Skeletal muscle satellite cell (primary cell): ENCODE data around the gene DNASE1L1.

Source experiments
- H3K27me3 ChIP-seq: 2 replicates; pipeline ENCODE4 v1.7.0; 2013; ENCODE audit warnings: low read length; ENCODE audit not compliant: control insufficient read depth, insufficient read depth
- H3K36me3 ChIP-seq: 2 replicates; pipeline ENCODE4 v1.7.0; 2013; ENCODE audit warnings: mild to moderate bottlenecking, control low read depth, low read length; ENCODE audit not compliant: insufficient read depth
- H3K4me1 ChIP-seq: 2 replicates; pipeline ENCODE4 v1.7.0; 2013; ENCODE audit warnings: low read length; ENCODE audit not compliant: control insufficient read depth, insufficient read depth
- H3K4me2 ChIP-seq: 2 replicates; pipeline ENCODE4 v1.7.0; 2013; ENCODE audit warnings: mild to moderate bottlenecking, low read length
- H3K4me3 ChIP-seq: 2 replicates; pipeline ENCODE4 v1.7.0; 2013; ENCODE audit warnings: low read length
- H3K9ac ChIP-seq: 2 replicates; pipeline ENCODE4 v1.7.0; 2013; ENCODE audit warnings: mild to moderate bottlenecking, low read depth, low read length, moderate library complexity
- H3K9me3 ChIP-seq: replicated peaks from 2 replicates; pipeline ENCODE4 v1.7.0; 2013; ENCODE audit warnings: mild to moderate bottlenecking, control low read depth, low read length

DNASE1L1 gene

GRCh38 chrX:154360155-154360713 is 48.8 kb downstream of the DNASE1L1 start:
- peaks cover 91% of the 10 kb centered on the region for H3K36me3 ChIP-seq
- no peaks in the 10 kb centered on the region for H3K9me3 ChIP-seq
- H3K4me1 ChIP-seq = peaks cover 7% of the 10 kb centered on the region
- H3K9ac ChIP-seq = no peak overlapping the region
- no peaks in the 10 kb centered on the region for H3K27me3 ChIP-seq
- no peak overlapping the region for H3K4me2 ChIP-seq
- no peak overlapping the region for H3K4me3 ChIP-seq

GRCh38 chrX:154359362-154360154 is 49.5 kb downstream of the DNASE1L1 start:
- peaks cover 4% of the 10 kb centered on the region for H3K4me1 ChIP-seq
- no peak overlapping the region for H3K4me3 ChIP-seq
- peaks cover 91% of the 10 kb centered on the region for H3K36me3 ChIP-seq

GRCh38 chrX:154358829-154359228 is 50.2 kb downstream of the DNASE1L1 start:
- Histone ChIP-seq H3K27me3 (no peaks in the 10 kb centered on the region), H3K4me2 (no peak overlapping the region), H3K4me3 (no peak overlapping the region), H3K36me3 (peaks cover 91% of the 10 kb centered on the region), H3K4me1 (peaks cover 4% of the 10 kb centered on the region), H3K9me3 (no peaks in the 10 kb centered on the region), H3K9ac (no peak overlapping the region)

More at GRCh38 chrX:154359362-154360154, 49.5 kb downstream of the DNASE1L1 start:
- H3K9ac ChIP-seq = no peak overlapping the region
- no peaks in the 10 kb centered on the region for H3K9me3 ChIP-seq
- no peaks in the 10 kb centered on the region for H3K27me3 ChIP-seq
- no peak overlapping the region for H3K4me2 ChIP-seq

- Histone ChIP-seq H3K9me3 (no peaks in the 10 kb centered on the region), H3K4me2 (no peak overlapping the region), H3K4me3 (no peak overlapping the region), H3K27me3 (no peaks in the 10 kb centered on the region), H3K4me1 (peaks cover 4% of the 10 kb centered on the region), H3K9ac (no peak overlapping the region), H3K36me3 (peaks cover 96% of the 10 kb centered on the region)
These were observed 51.0 kb downstream of the DNASE1L1 start for GRCh38 chrX:154358011-154358410.

GRCh38 chrX:154357205-154357604 is 51.8 kb downstream of the DNASE1L1 start:
- Histone ChIP-seq H3K36me3 (peaks cover 96% of the 10 kb centered on the region), H3K4me2 (no peak overlapping the region), H3K9ac (no peak overlapping the region), H3K4me3 (no peak overlapping the region), H3K27me3 (no peaks in the 10 kb centered on the region), H3K4me1 (peaks cover 4% of the 10 kb centered on the region), H3K9me3 (no peaks in the 10 kb centered on the region)

- H3K4me2 ChIP-seq = no peak overlapping the region
- H3K36me3 ChIP-seq = peaks cover 96% of the 10 kb centered on the region
- no peak overlapping the region for H3K4me3 ChIP-seq
- H3K9ac ChIP-seq = no peak overlapping the region
- H3K9me3 ChIP-seq = no peaks in the 10 kb centered on the region
- H3K27me3 ChIP-seq = no peaks in the 10 kb centered on the region
- peaks cover 4% of the 10 kb centered on the region for H3K4me1 ChIP-seq
These were observed 52.5 kb downstream of the DNASE1L1 start for GRCh38 chrX:154356596-154356995.

DNA sequence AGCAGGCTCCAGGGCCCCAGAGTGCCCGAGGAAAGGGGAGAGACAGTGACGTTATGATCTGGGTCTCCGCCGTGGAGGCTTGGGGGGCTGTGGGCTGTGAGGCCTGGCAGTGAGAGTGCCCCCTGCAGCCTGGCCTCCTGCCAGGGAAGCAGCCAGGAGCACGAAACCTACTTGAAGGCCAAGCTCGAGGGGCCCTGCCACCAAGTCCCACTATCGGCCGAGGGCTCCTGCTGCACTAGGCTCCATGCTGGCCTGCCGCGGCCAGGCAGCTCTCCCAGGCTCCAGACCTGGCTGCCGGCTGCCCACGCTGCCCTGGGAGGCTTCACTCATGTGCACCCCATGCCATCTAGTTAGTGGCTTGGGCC is 53.3 kb downstream of the DNASE1L1 start:
- Histone ChIP-seq H3K4me2 (no peak overlapping the region), H3K27me3 (no peaks in the 10 kb centered on the region), H3K4me3 (no peak overlapping the region), H3K9me3 (no peaks in the 10 kb centered on the region), H3K36me3 (peaks cover 99% of the 10 kb centered on the region), H3K9ac (no peak overlapping the region), H3K4me1 (peaks cover 4% of the 10 kb centered on the region)

DNA sequence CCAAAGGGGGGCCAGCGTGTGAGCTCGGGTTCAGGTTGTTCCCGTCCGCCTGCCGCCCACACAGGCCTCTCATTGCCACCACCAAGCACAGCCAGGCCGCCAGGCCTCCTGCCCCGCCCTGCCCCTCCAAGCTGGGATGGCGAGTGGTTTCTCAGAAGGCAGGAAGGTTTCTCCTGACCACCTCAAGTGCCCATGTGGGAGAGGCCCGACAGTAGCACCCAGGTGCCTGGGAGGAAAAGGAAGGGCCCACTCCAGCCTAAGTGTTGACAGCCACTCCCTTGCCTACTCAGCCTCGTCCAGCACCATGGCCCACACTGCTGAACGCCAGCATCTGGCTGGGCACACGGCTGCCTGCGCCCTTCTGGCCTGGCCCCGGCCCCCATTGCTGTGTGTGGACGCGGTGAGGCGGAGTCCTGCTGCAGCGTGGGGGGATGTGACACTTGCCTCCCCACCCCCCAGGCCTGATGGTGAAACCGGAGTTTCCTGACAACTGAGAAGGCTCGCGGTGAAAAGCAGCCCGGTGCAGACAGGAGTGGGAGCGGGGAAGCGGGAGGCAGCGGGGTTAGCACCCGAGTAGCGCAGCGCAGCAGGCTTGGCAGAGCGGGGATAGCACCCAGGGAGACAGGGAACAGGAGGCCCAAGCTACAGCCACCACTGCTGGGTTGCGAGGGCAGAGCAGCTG is 53.8 kb downstream of the DNASE1L1 start:
- H3K27me3 ChIP-seq = no peaks in the 10 kb centered on the region
- peaks cover 100% of the 10 kb centered on the region for H3K36me3 ChIP-seq
- no peak overlapping the region for H3K4me3 ChIP-seq
- H3K4me2 ChIP-seq = no peak overlapping the region
- H3K9ac ChIP-seq = no peak overlapping the region
- peaks cover 4% of the 10 kb centered on the region for H3K4me1 ChIP-seq
- no peaks in the 10 kb centered on the region for H3K9me3 ChIP-seq

DNA sequence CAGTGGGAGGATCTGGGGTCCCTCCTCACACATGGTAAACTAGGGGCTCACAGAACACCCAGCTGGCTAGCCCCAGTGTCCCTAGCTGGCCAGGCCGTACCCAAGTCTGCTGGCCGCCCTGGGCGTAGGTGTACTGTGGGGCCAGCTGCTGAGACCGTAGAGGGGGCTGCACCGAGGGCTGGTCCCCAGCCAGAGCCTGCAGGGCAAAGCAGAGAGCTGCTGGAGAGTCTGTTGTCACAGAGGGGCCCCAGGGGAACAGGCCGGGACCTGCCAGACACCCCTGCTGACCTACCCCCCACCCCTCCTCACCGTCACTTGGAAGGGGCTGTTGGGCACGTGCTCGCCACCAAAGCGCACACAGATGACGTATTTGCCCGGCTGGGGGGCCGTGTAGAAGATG is 54.5 kb downstream of the DNASE1L1 start:
- Histone ChIP-seq H3K9ac (no peak overlapping the region), H3K4me2 (no peak overlapping the region), H3K36me3 (peaks cover 100% of the 10 kb centered on the region), H3K9me3 (no peaks in the 10 kb centered on the region), H3K27me3 (no peaks in the 10 kb centered on the region), H3K4me3 (no peak overlapping the region), H3K4me1 (peaks cover 4% of the 10 kb centered on the region)

DNA sequence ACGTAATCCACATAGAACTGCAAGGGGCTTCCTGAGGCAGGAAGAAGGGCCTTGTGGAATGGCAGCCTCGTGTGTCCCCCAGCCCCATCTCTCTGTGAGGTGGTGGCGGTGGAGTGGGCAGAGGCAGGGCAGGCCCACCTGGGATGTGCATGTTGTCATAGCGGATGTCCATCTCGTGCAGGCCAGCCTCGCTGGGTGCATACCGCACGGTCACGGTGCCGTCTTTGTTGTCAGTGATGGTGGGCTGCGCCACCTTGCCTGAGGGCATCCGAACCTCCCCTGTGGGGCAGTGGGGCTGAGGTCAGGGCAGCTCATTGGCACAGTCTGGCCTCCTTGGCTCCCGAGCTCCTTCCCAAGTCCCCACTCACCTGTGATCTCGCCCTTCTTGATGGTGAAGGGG is 55.0 kb downstream of the DNASE1L1 start:
- H3K9ac ChIP-seq = no peak overlapping the region
- H3K4me2 ChIP-seq = no peak overlapping the region
- H3K9me3 ChIP-seq = no peaks in the 10 kb centered on the region
- H3K4me3 ChIP-seq = no peak overlapping the region
- peaks cover 100% of the 10 kb centered on the region for H3K36me3 ChIP-seq
- H3K27me3 ChIP-seq = no peaks in the 10 kb centered on the region
- H3K4me1 ChIP-seq = peaks cover 4% of the 10 kb centered on the region

- H3K4me1 ChIP-seq = no peaks in the 10 kb centered on the region
- H3K4me3 ChIP-seq = no peak overlapping the region
- H3K27me3 ChIP-seq = no peaks in the 10 kb centered on the region
- H3K4me2 ChIP-seq = no peak overlapping the region
- H3K36me3 ChIP-seq = peaks cover 100% of the 10 kb centered on the region
- H3K9me3 ChIP-seq = no peaks in the 10 kb centered on the region
- H3K9ac ChIP-seq = no peak overlapping the region
These were observed 55.7 kb downstream of the DNASE1L1 start for GRCh38 chrX:154353172-154353843.
